HG03432 (cell line): ENCODE results near the gene CXCL16.
"Not testable (repeated sequence)": the region's sequence is repeated elsewhere in the genome, so short reads cannot be mapped to it uniquely, and the experiment has no call there.

Experiments used
- ATAC-seq: cut with Tn5 transposase; IDR thresholded peaks from one replicate; pipeline ENCODE4 v1.9.1; 2021; ENCODE audit warnings: mild to moderate bottlenecking, moderate library complexity; ENCODE audit not compliant: unreplicated experiment

The CXCL16 gene

GRCh38 chr17:4699401-4700056, 40.2 kb downstream of the CXCL16 start:
- ATAC-seq = not testable (repeated sequence)

- ATAC-seq = no peak
Observed at GRCh38 chr17:4696437-4696805, 43.3 kb downstream of the CXCL16 start.

GRCh38 chr17:4693416-4693815, 46.3 kb downstream of the CXCL16 start:
- ATAC-seq = no peak

GRCh38 chr17:4691686-4692085, 48.0 kb downstream of the CXCL16 start:
- no peak for ATAC-seq

- ATAC-seq = no peak
Observed at GRCh38 chr17:4690745-4691144, 49.0 kb downstream of the CXCL16 start.

GRCh38 chr17:4689872-4690271, 49.9 kb downstream of the CXCL16 start:
- not testable (repeated sequence) for ATAC-seq

GRCh38 chr17:4683739-4684138, 56.0 kb downstream of the CXCL16 start:
- not testable (repeated sequence) for ATAC-seq
